GM10847 (cell line): ENCODE measurements around the gene CLCN7.

Experiments used
- POLR2A ChIP-seq: IDR thresholded peaks from 2 replicates; pipeline ENCODE4 v1.6.1; 2011; ENCODE audit not compliant: insufficient read length; ENCODE audit errors: extremely low read depth

The CLCN7 gene

GRCh38 chr16:1481906-1482835, 7.3 kb upstream of the CLCN7 start:
- no peak for TF ChIP-seq POLR2A

- no peak for TF ChIP-seq POLR2A
Observed at GRCh38 chr16:1477033-1477432, 2.2 kb upstream of the CLCN7 start.

- TF ChIP-seq POLR2A = no peak
Observed at GRCh38 chr16:1475552-1476114, 805 bp upstream of the CLCN7 start.

GRCh38 chr16:1474082-1474795, 589 bp downstream of the CLCN7 start:
- no peak for TF ChIP-seq POLR2A

- no peak for TF ChIP-seq POLR2A
Observed at GRCh38 chr16:1472974-1473373, 1.9 kb downstream of the CLCN7 start.

- no peak for TF ChIP-seq POLR2A
Observed at GRCh38 chr16:1471569-1472194, 3.1 kb downstream of the CLCN7 start.

GRCh38 chr16:1470481-1471251, 4.2 kb downstream of the CLCN7 start:
- TF ChIP-seq POLR2A = no peak

GRCh38 chr16:1469693-1470201, 5.1 kb downstream of the CLCN7 start:
- TF ChIP-seq POLR2A = no peak

- TF ChIP-seq POLR2A = no peak
Observed at GRCh38 chr16:1468426-1468810, 6.4 kb downstream of the CLCN7 start.

GRCh38 chr16:1466968-1467521, 7.8 kb downstream of the CLCN7 start:
- no peak for TF ChIP-seq POLR2A

- TF ChIP-seq POLR2A = no peak
Observed at GRCh38 chr16:1466054-1466453, 8.8 kb downstream of the CLCN7 start.

GRCh38 chr16:1465567-1465915, 9.3 kb downstream of the CLCN7 start:
- TF ChIP-seq POLR2A = no peak

GRCh38 chr16:1464894-1465566, 9.8 kb downstream of the CLCN7 start:
- no peak for TF ChIP-seq POLR2A

GRCh38 chr16:1464196-1464893, 10.5 kb downstream of the CLCN7 start:
- TF ChIP-seq POLR2A = no peak

GRCh38 chr16:1461146-1461545, 13.7 kb downstream of the CLCN7 start:
- TF ChIP-seq POLR2A = no peak
